ENCODE measurements around the gene RFTN1.
A peak's percentile ranks its signal among the peaks of the same experiment; 100 is the strongest.

The RFTN1 gene

DNA sequence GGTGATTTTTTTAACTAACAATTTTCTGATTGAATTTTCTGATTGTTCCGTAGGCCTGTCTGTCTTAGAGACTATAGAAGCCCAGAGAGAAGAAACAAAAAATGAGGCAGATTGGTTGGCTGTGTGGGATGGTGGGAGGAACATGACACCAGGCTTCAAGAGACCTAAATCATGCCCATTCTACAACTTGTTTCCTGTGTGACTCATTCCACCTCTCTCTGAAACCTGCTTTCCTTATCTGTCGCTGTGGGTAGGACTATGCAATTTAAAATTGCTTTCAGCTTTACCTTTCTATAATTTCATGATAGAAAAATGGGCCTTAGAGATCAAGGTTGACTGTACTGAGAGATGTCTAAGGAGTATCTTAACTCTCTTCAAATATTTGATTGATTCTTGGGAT lies 203.9 kb downstream of the RFTN1 start:
- Histone ChIP-seq H3K27ac (ENCODE audit: low read depth, low read length) (peak overlapping the region; percentile 28; the same call in 1 of the 2 replicates), H3F3A (ENCODE audit: control insufficient read depth, insufficient read depth) (peaks cover 59% of the 10 kb centered on the region), H3K4me2 (ENCODE audit: low read length) (no peak overlapping the region), H4K20me1 (ENCODE audit: control insufficient read depth, insufficient read depth, low read depth, low read length) (no peaks in the 10 kb centered on the region), H3K36me3 (ENCODE audit: control insufficient read depth, low read length) (peaks cover 67% of the 10 kb centered on the region), H3K9me3 (ENCODE audit: control insufficient read depth, insufficient read depth, low read length) (no peaks in the 10 kb centered on the region), H3K4me1 (ENCODE audit: control insufficient read depth, low read length) (peaks cover 9% of the 10 kb centered on the region; the same call in 1 of the 2 replicates), H3K27me3 (ENCODE audit: control insufficient read depth, low read length) (no peaks in the 10 kb centered on the region), H3K9me2 (replicated peaks; ENCODE audit: control insufficient read depth, low read length) (no peaks in the 10 kb centered on the region), H3K79me2 (ENCODE audit: control insufficient read depth, low read length) (no peaks in the 10 kb centered on the region), H3K4me3 (ENCODE audit: low read length) (no peak overlapping the region)
- no peak for TF ChIP-seq EZH2phosphoT487 (IDR thresholded peaks at IDR 0.05; ENCODE audit: borderline replicate concordance, low read length)
- TF ChIP-seq, protein P1, sequence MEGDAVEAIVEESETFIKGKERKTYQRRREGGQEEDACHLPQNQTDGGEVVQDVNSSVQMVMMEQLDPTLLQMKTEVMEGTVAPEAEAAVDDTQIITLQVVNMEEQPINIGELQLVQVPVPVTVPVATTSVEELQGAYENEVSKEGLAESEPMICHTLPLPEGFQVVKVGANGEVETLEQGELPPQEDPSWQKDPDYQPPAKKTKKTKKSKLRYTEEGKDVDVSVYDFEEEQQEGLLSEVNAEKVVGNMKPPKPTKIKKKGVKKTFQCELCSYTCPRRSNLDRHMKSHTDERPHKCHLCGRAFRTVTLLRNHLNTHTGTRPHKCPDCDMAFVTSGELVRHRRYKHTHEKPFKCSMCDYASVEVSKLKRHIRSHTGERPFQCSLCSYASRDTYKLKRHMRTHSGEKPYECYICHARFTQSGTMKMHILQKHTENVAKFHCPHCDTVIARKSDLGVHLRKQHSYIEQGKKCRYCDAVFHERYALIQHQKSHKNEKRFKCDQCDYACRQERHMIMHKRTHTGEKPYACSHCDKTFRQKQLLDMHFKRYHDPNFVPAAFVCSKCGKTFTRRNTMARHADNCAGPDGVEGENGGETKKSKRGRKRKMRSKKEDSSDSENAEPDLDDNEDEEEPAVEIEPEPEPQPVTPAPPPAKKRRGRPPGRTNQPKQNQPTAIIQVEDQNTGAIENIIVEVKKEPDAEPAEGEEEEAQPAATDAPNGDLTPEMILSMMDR (IDR thresholded peaks at IDR 0.05; ENCODE audit: low read depth, low read length, poor library complexity, severe bottlenecking) = no peak

GRCh38 chr3:16308727-16309126 lies 204.8 kb downstream of the RFTN1 start:
- Histone ChIP-seq H3K9me3 (ENCODE audit: control insufficient read depth, insufficient read depth, low read length) (no peaks in the 10 kb centered on the region), H3K27ac (ENCODE audit: low read depth, low read length) (no peak overlapping the region), H3K79me2 (ENCODE audit: control insufficient read depth, low read length) (no peaks in the 10 kb centered on the region), H3K9me2 (replicated peaks; ENCODE audit: control insufficient read depth, low read length) (no peaks in the 10 kb centered on the region), H3K27me3 (ENCODE audit: control insufficient read depth, low read length) (no peaks in the 10 kb centered on the region), H3K4me1 (ENCODE audit: control insufficient read depth, low read length) (peaks cover 9% of the 10 kb centered on the region; the same call in 1 of the 2 replicates), H3K4me2 (ENCODE audit: low read length) (no peak overlapping the region), H3F3A (ENCODE audit: control insufficient read depth, insufficient read depth) (peaks cover 68% of the 10 kb centered on the region), H3K4me3 (ENCODE audit: low read length) (no peak overlapping the region), H4K20me1 (ENCODE audit: control insufficient read depth, insufficient read depth, low read depth, low read length) (no peaks in the 10 kb centered on the region), H3K36me3 (ENCODE audit: control insufficient read depth, low read length) (peaks cover 59% of the 10 kb centered on the region)
- TF ChIP-seq, protein P1 (IDR thresholded peaks at IDR 0.05; ENCODE audit: low read depth, low read length, poor library complexity, severe bottlenecking) = no peak
- no peak for TF ChIP-seq EZH2phosphoT487 (IDR thresholded peaks at IDR 0.05; ENCODE audit: borderline replicate concordance, low read length)

GRCh38 chr3:16307832-16308531 lies 205.5 kb downstream of the RFTN1 start:
- Histone ChIP-seq H3F3A (ENCODE audit: control insufficient read depth, insufficient read depth) (peaks cover 75% of the 10 kb centered on the region), H3K9me2 (replicated peaks; ENCODE audit: control insufficient read depth, low read length) (no peaks in the 10 kb centered on the region), H3K79me2 (ENCODE audit: control insufficient read depth, low read length) (no peaks in the 10 kb centered on the region)

More at GRCh38 chr3:16307832-16308531, 205.5 kb downstream of the RFTN1 start:
- H3K4me1 ChIP-seq (ENCODE audit: control insufficient read depth, low read length) = peaks cover 9% of the 10 kb centered on the region; the same call in 1 of the 2 replicates
- TF ChIP-seq, protein P1 (IDR thresholded peaks at IDR 0.05; ENCODE audit: low read depth, low read length, poor library complexity, severe bottlenecking) = no peak
- no peak for TF ChIP-seq EZH2phosphoT487 (IDR thresholded peaks at IDR 0.05; ENCODE audit: borderline replicate concordance, low read length)
- H3K27me3 ChIP-seq (ENCODE audit: control insufficient read depth, low read length) = no peaks in the 10 kb centered on the region
- H3K36me3 ChIP-seq (ENCODE audit: control insufficient read depth, low read length) = peaks cover 57% of the 10 kb centered on the region
- no peak overlapping the region for H3K4me3 ChIP-seq (ENCODE audit: low read length)
- H3K27ac ChIP-seq (ENCODE audit: low read depth, low read length) = no peak overlapping the region
- H3K9me3 ChIP-seq (ENCODE audit: control insufficient read depth, insufficient read depth, low read length) = no peaks in the 10 kb centered on the region
- H3K4me2 ChIP-seq (ENCODE audit: low read length) = no peak overlapping the region
- H4K20me1 ChIP-seq (ENCODE audit: control insufficient read depth, insufficient read depth, low read depth, low read length) = no peaks in the 10 kb centered on the region

All from DOHH2 (cell line).